Measurements from ENCODE around the gene SPANXA1.
"Not testable (repeated sequence)": the region's sequence is repeated elsewhere in the genome, so short reads cannot be mapped to it uniquely, and the experiment has no call there.

SPANXA1 gene, protein sequence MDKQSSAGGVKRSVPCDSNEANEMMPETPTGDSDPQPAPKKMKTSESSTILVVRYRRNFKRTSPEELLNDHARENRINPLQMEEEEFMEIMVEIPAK

DNA sequence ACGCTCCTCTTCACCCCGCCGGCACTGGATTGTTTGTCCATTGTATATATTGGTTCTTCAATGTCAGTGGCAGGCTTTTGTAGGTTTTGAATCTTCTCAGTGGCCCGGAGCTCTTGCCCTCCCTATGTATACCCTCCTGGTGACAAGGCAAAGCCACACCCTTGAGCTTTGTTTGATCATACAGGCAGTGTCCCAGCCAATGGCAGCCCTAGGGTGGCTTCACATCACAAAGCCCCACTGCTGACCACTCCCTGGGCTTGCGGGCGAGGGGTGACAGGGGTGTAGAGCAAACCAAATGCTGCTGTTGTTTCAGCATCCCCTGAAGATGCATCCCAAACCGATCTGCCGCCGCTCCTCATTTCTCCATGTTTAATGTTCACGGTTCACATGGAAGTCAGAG is at the start of gene SPANXA1:
Gene SPANXA1 (minus strand): TSS at position 101 of the 400 bp plus-strand sequence. CDS start 60 bp downstream, at position 41.
- DNase-seq (ENCODE audit: low read depth in 3 of 3, low spot score in 1 of 3) = not testable (repeated sequence)

DNA sequence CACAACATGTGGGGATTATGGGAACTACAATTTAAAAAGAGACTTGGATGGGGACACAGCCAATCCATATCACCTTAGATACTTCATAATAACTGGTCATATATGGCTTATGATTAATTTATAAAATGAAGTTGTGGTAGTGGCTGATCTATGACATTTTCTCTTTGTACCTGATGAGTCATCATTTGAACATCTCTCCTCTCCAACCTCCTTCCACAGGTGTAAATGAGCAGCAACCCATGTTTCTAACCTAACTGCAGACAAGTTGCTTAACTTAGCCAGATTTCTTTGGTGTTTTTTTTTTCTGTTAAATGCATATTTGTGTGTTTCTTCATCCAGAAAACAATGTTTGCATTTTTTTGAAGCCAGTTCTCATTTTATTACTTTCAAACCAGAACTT is 47.6 kb upstream of the SPANXA1 start:
- no peak for DNase-seq (ENCODE audit: low read depth in 3 of 3, low spot score in 1 of 3)

DNA sequence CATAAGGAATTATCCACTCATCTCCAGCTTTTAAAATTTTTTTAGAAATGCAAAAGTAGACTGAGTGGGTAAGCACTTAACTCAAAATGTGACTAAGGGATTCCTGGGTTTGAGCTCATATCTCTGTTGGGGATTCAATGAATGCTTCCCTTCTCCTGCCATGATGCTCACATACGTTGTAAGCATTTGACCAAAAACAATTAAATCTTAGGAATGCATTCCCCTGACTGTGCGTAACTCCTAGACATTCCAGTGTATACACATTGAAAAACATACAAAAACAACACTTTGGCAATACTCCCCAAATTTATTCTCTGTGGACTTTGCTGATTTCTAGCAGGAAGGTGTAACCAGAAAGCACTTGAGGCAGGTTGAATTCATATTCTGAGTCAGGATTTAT is 34.8 kb upstream of the SPANXA1 start:
- no peak for DNase-seq (ENCODE audit: low read depth in 3 of 3, low spot score in 1 of 3)

DNA sequence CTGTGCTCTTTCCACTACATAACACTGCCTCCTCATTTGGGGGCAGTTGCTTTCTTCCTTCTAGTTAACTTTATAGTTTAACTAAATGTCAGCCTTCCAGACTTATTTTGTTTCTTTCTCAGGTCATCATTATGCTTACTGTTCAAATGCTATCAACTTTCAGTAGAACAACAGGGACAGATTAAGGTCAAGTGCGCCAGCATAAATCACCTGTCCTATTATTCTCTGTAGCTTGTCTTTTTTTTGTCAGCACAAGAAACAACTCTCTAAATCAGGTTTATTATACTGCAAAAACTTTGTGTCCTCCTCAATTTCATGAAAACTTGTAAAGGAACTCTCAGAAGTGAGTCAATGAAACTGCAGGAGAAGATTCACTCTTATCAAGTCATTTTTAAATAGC is 24.6 kb upstream of the SPANXA1 start:
- DNase-seq (ENCODE audit: low read depth in 3 of 3, low spot score in 1 of 3) = no peak

DNA sequence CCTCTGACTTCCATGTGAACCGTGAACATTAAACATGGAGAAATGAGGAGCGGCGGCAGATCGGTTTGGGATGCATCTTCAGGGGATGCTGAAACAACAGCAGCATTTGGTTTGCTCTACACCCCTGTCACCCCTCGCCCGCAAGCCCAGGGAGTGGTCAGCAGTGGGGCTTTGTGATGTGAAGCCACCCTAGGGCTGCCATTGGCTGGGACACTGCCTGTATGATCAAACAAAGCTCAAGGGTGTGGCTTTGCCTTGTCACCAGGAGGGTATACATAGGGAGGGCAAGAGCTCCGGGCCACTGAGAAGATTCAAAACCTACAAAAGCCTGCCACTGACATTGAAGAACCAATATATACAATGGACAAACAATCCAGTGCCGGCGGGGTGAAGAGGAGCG is 4.9 kb upstream of the SPANXA1 start, which contains the start of gene SPANXA2:
Gene SPANXA2 (plus strand): TSS at position 301 of the 400 bp plus-strand sequence. CDS start 60 bp downstream, at position 361.
- not testable (repeated sequence) for DNase-seq (ENCODE audit: low read depth in 3 of 3, low spot score in 1 of 3)

DNA sequence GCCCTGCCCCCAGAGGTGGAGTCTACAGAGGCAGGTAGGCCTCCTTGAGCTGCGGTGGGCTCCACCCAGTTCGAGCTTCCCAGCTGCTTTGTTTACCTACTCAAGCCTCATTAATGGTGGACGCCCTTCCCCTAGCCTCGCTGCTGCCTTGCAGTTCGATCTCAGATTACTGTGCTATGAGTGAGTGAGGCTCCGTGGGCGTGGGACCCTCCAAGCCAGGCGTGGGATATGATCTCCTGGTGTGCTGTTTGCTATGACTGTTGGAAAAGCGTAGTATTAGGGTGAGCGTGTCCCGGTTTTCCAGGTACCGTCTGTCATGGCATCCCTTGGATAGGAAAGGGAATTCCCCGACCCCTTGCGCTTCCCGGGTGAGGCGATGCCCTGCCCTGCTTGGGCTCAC is 42.0 kb downstream of the SPANXA1 start:
- DNase-seq (ENCODE audit: low read depth in 3 of 3, low spot score in 1 of 3) = not testable (repeated sequence)

All from stimulated activated CD4-positive, alpha-beta T cell treated with anti-CD3 and anti-CD28 coated beads, TNF-alpha, amount 100 ng/mL, for 1 hour (primary cell).